H1 (cell line): Measurements from ENCODE around the gene MAP2K5. TPM values are rescaled to one million over a fixed set of nuclear protein-coding genes. Genes with fewer than 3 reads are reported as not detected.

Experiments used
- CTCF ChIA-PET: fragments of 300-600 bp; sonication (Branson Sonifier 250); formaldehyde crosslinking; loops from one replicate; lab custom pipeline; 2021; ENCODE audit not compliant: partially characterized antibody; lab: Charles Lee
- POLR2A ChIA-PET: fragments of 300-600 bp; sonication (Branson Sonifier 250); formaldehyde crosslinking; loops from one replicate; lab custom pipeline; 2021; ENCODE audit warnings: inconsistent platforms; ENCODE audit not compliant: partially characterized antibody; lab: Charles Lee
- DNase-seq, 2 experiments: peaks; one replicate each; pipeline versions ENCODE4 v3.0.0 to v3.0.0-alpha.2; 2010 to 2022; ENCODE audit warnings: low spot score in 2 of 2, low read depth in 1 of 2, mixed read lengths in 1 of 2
- FAIRE-seq: peaks from 2 replicates; lab custom pipeline; 2011; peaks lifted over from hg19 to GRCh38; lab: Jason Lieb, UNC
- H2AFZ ChIP-seq: 2 replicates; pipeline ENCODE4 v1.8.1; 2012; ENCODE audit warnings: low read length, inconsistent platforms
- H2AK5ac ChIP-seq: 2 replicates; pipeline ENCODE4 v1.6.1; 2013; ENCODE audit warnings: low read depth, low read length
- H2BK120ac ChIP-seq: replicated peaks from 2 replicates; pipeline ENCODE3; 2013; ENCODE audit warnings: low read depth, low read length, inconsistent platforms
- H2BK12ac ChIP-seq: 2 replicates; pipeline ENCODE4 v1.6.1; 2013; ENCODE audit warnings: low read depth, low read length
- H2BK15ac ChIP-seq: 2 replicates; pipeline ENCODE4 v1.6.1; 2013; ENCODE audit warnings: low read length
- H2BK20ac ChIP-seq: 2 replicates; pipeline ENCODE4 v1.6.1; 2013; ENCODE audit warnings: low read length
- H2BK5ac ChIP-seq: 2 replicates; pipeline ENCODE4 v1.6.1; 2013; ENCODE audit warnings: low read depth, low read length
- H3K14ac ChIP-seq: 2 replicates; pipeline ENCODE4 v1.6.1; 2013; ENCODE audit warnings: inconsistent platforms; ENCODE audit not compliant: insufficient read length
- H3K18ac ChIP-seq: 2 replicates; pipeline ENCODE4 v1.6.1; 2013; ENCODE audit warnings: low read length; ENCODE audit errors: extremely low read depth
- H3K23ac ChIP-seq: 2 replicates; pipeline ENCODE4 v1.6.1; 2013; ENCODE audit warnings: inconsistent platforms; ENCODE audit not compliant: insufficient read length
- H3K23me2 ChIP-seq: 2 replicates; pipeline ENCODE4 v1.6.1; 2013; ENCODE audit warnings: low read depth, low read length
- H3K27ac ChIP-seq: 2 replicates; pipeline ENCODE4 v1.6.1; 2011; ENCODE audit warnings: low read depth, low read length, inconsistent platforms
- H3K27me3 ChIP-seq, 4 experiments: replicated peaks in 1 of 4; 1 replicate in 1 of 4; 2 replicates in 3 of 4; pipeline versions ENCODE4 v1.6.1 to v1.8.1; 2011 to 2013; ENCODE audit warnings: low read length in 3 of 4, mild to moderate bottlenecking in 3 of 4, inconsistent platforms in 2 of 4, mixed read lengths in 2 of 4, moderate library complexity in 1 of 4; ENCODE audit not compliant: control insufficient read depth in 3 of 4, insufficient read depth in 3 of 4; ENCODE audit errors: extremely low read depth in 1 of 4
- H3K36me3 ChIP-seq, 4 experiments: 2 replicates each; pipeline versions ENCODE4 v1.6.1 to v1.8.1; 2011 to 2013; ENCODE audit warnings: mild to moderate bottlenecking in 4 of 4, low read length in 3 of 4, moderate library complexity in 2 of 4, control low read depth in 1 of 4, inconsistent platforms in 1 of 4; ENCODE audit not compliant: insufficient read depth in 4 of 4, control insufficient read depth in 2 of 4
- H3K4ac ChIP-seq: replicated peaks from 2 replicates; pipeline ENCODE3; 2013; ENCODE audit warnings: low read length, low read depth, mixed read lengths, inconsistent platforms; ENCODE audit not compliant: insufficient read length
- H3K4me1 ChIP-seq, 4 experiments: replicated peaks in 1 of 4; 1 replicate in 1 of 4; 2 replicates in 3 of 4; pipeline versions ENCODE4 v1.6.1 to v1.8.1; 2011 to 2013; ENCODE audit warnings: low read length in 3 of 4, inconsistent platforms in 2 of 4, mixed read lengths in 1 of 4; ENCODE audit not compliant: insufficient read depth in 4 of 4, control insufficient read depth in 3 of 4
- H3K4me2 ChIP-seq, 2 experiments: 2 replicates each; pipeline versions ENCODE4 v1.6.1 to v1.8.1; 2011 to 2013; ENCODE audit warnings: low read depth in 2 of 2, low read length in 2 of 2, control low read depth in 1 of 2, inconsistent platforms in 1 of 2, mild to moderate bottlenecking in 1 of 2; ENCODE audit not compliant: insufficient read depth in 1 of 2
- H3K4me3 ChIP-seq, 4 experiments: fragments of 200-600, 300-600 bp in 1 of 4; sonication (generic), shearing (Covaris generic), sonication (Bioruptor Twin) in 1 of 4; 2 replicates each; pipeline versions ENCODE4 v1.5.1 to v1.8.1; 2011 to 2016; ENCODE audit warnings: low read length in 4 of 4, low read depth in 3 of 4, control low read depth in 2 of 4, inconsistent platforms in 2 of 4, mild to moderate bottlenecking in 2 of 4, mixed read lengths in 1 of 4, moderate library complexity in 1 of 4; ENCODE audit not compliant: insufficient read depth in 2 of 4; ENCODE audit errors: extremely low read depth in 1 of 4
- H3K56ac ChIP-seq: replicated peaks from 2 replicates; pipeline ENCODE3; 2013; ENCODE audit warnings: low read depth, mild to moderate bottlenecking, mixed read lengths, low read length, inconsistent platforms; ENCODE audit not compliant: insufficient read length
- H3K79me1 ChIP-seq: 2 replicates; pipeline ENCODE4 v1.6.1; 2013; ENCODE audit warnings: low read depth, low read length, control low read depth
- H3K79me2 ChIP-seq, 2 experiments: 2 replicates each; pipeline versions ENCODE4 v1.6.1 to v1.8.1; 2012 to 2013; ENCODE audit warnings: low read length in 2 of 2, mild to moderate bottlenecking in 2 of 2, inconsistent platforms in 1 of 2; ENCODE audit not compliant: insufficient read depth in 2 of 2, control insufficient read depth in 1 of 2
- H3K9ac ChIP-seq, 4 experiments: replicated peaks in 1 of 4; 1 replicate in 1 of 4; 2 replicates in 3 of 4; pipeline versions ENCODE4 v1.6.1 to v1.8.1; 2011 to 2013; ENCODE audit warnings: low read depth in 3 of 4, low read length in 3 of 4, control low read depth in 2 of 4, mild to moderate bottlenecking in 2 of 4, moderate library complexity in 2 of 4, inconsistent platforms in 1 of 4; ENCODE audit errors: extremely low read depth in 1 of 4
- H3K9me3 ChIP-seq, 2 experiments: 2 replicates each; pipeline versions ENCODE4 v1.6.1 to v1.8.1; 2012 to 2013; ENCODE audit warnings: mild to moderate bottlenecking in 2 of 2, moderate library complexity in 2 of 2, control low read depth in 1 of 2, inconsistent platforms in 1 of 2, low read depth in 1 of 2, low read length in 1 of 2, mixed read lengths in 1 of 2; ENCODE audit not compliant: insufficient read depth in 2 of 2
- H4K20me1 ChIP-seq, 2 experiments: replicated peaks in 1 of 2; 2 replicates each; pipeline versions ENCODE3 to v1.8.1; 2011 to 2013; ENCODE audit warnings: inconsistent platforms in 2 of 2, low read length in 2 of 2, mild to moderate bottlenecking in 1 of 2; ENCODE audit not compliant: insufficient read depth in 2 of 2, control insufficient read depth in 1 of 2
- H4K5ac ChIP-seq: 2 replicates; pipeline ENCODE4 v1.6.1; 2013; ENCODE audit warnings: low read length, low read depth, mixed read lengths, inconsistent platforms; ENCODE audit not compliant: insufficient read length
- H4K8ac ChIP-seq: 2 replicates; pipeline ENCODE4 v1.8.0; 2013; ENCODE audit warnings: mild to moderate bottlenecking, moderate library complexity, low read length, inconsistent platforms; ENCODE audit not compliant: insufficient read depth; ENCODE audit errors: extremely low read depth
- H4K91ac ChIP-seq: replicated peaks from 2 replicates; pipeline ENCODE3; 2013; ENCODE audit warnings: low read length, mixed read lengths, inconsistent platforms; ENCODE audit not compliant: insufficient read length
- ASH2L ChIP-seq: fragments of 200-600, 300-600 bp; sonication (generic); IDR thresholded peaks from one replicate; pipeline ENCODE4 v1.7.1; 2017; ENCODE audit warnings: low read length
- BRCA1 ChIP-seq: IDR thresholded peaks from 2 replicates; pipeline ENCODE4 v1.6.1; 2012; ENCODE audit warnings: low read depth, low read length, improper control_type of control experiment
- EP300 ChIP-seq, 2 experiments: IDR thresholded peaks; 1 replicate in 1 of 2; 2 replicates in 1 of 2; pipeline ENCODE4 v1.6.1; 2011 to 2012; ENCODE audit warnings: low read depth in 2 of 2, low read length in 2 of 2, mild to moderate bottlenecking in 2 of 2, borderline replicate concordance in 1 of 2, inconsistent platforms in 1 of 2, moderate library complexity in 1 of 2
- EZH2 ChIP-seq: fragments of 200-600 bp; sonication (generic); IDR thresholded peaks from 2 replicates; pipeline ENCODE4 v1.7.1; 2012; ENCODE audit warnings: low read depth, mild to moderate bottlenecking, moderate library complexity, low read length, inconsistent platforms; ENCODE audit not compliant: severe bottlenecking
- FOSL1 ChIP-seq: IDR thresholded peaks from 2 replicates; pipeline ENCODE4 v1.6.1; 2011; ENCODE audit warnings: mild to moderate bottlenecking, low read depth, low read length, moderate library complexity; ENCODE audit not compliant: insufficient read depth
- KDM5A ChIP-seq: fragments of 200-600 bp; IDR thresholded peaks from 2 replicates; pipeline ENCODE4 v1.7.1; 2012; ENCODE audit warnings: mild to moderate bottlenecking, low read length, inconsistent platforms, mixed read lengths
- NANOG ChIP-seq: IDR thresholded peaks from 2 replicates; pipeline ENCODE4 v1.6.1; 2011; ENCODE audit warnings: low read length, low read depth, mild to moderate bottlenecking, inconsistent platforms; ENCODE audit not compliant: insufficient read depth, poor library complexity, severe bottlenecking
- NRF1 ChIP-seq: IDR thresholded peaks from 2 replicates; pipeline ENCODE4 v1.6.1; 2011; ENCODE audit warnings: mild to moderate bottlenecking, low read depth, low read length, improper control_type of control experiment
- POLR2AphosphoS5 ChIP-seq: IDR thresholded peaks from 2 replicates; pipeline ENCODE4 v1.6.1; 2011; ENCODE audit warnings: low read depth, low read length
- SRF ChIP-seq: IDR thresholded peaks from 2 replicates; pipeline ENCODE4 v1.6.1; 2011; ENCODE audit warnings: mild to moderate bottlenecking, low read depth, low read length, moderate library complexity
- WGBS, 2 experiments: shearing (Covaris generic) in 1 of 2; methylation state at CpG; one replicate each; pipeline versions ENCODE4 v1.1.6 to v1.1.7; 2013 to 2015; ENCODE audit warnings: low lambda C conversion rate in 2 of 2, mixed read lengths in 2 of 2, inconsistent platforms in 1 of 2, low coverage in 1 of 2, missing lambda C conversion rate in 1 of 2; ENCODE audit not compliant: insufficient replicate concordance in 2 of 2, insufficient coverage in 1 of 2, insufficient read length in 1 of 2; ENCODE audit errors: extremely low coverage in 1 of 2, missing lambda C conversion rate in 1 of 2; 5-methylcytosine and 5-hydroxymethylcytosine counted together
- polyA plus RNA-seq, 7 experiments: library from polyadenylated mRNA; depleted of rRNA in 3 of 7; stranded (reverse) in 5 of 7; unstranded in 2 of 7; fragments of >200 nt in 5 of 7; fragments of 200-250 nt in 2 of 7; gene quantifications; 1 replicate in 5 of 7; 2 replicates in 1 of 7; 4 replicates in 1 of 7; pipeline versions ENCODE4 v1.2.1 to v1.2.3, GENCODE V29; 2011 to 2013; ENCODE audit warnings: missing spikeins in 2 of 7, mixed read lengths in 2 of 7
- total RNA-seq: library from RNA; stranded (reverse); fragmentation: NEBNext Ultra II Directional; extraction: Animal tissue kit (Norgen Biotek cat#: 25700); gene quantifications from 2 replicates; pipeline ENCODE4 v1.2.1, GENCODE V29; 2021

MAP2K5 gene
- total and polyA plus RNA-seq, 2 of the 8 experiments (the other 6 are each of a cell fraction or from before 2014, with no cell fraction given): 4.4 to 15.8 TPM

- Histone ChIP-seq H2BK120ac (no peak overlapping the region), H2AK5ac (no peak overlapping the region), H2AFZ (no peak overlapping the region), H3K23ac (no peak overlapping the region), H2BK20ac (no peak overlapping the region), H2BK15ac (no peak overlapping the region), H4K91ac (no peak overlapping the region), H3K4me3 (no peak overlapping the region), H3K9me3 (no peaks in the 10 kb centered on the region), H3K14ac (no peak overlapping the region), H3K79me2 (no peaks in the 10 kb centered on the region), H2BK5ac (no peak overlapping the region), H4K5ac (no peak overlapping the region), H3K27me3 (no peaks in the 10 kb centered on the region), H4K20me1 (no peaks in the 10 kb centered on the region), H2BK12ac (no peak overlapping the region), H3K4ac (no peak overlapping the region), H3K9ac (no peak overlapping the region), H3K56ac (no peak overlapping the region), H3K23me2 (no peaks in the 10 kb centered on the region), H3K27ac (no peak overlapping the region), H4K8ac (no peak overlapping the region), H3K79me1 (no peaks in the 10 kb centered on the region), H3K18ac (no peak overlapping the region), H3K4me2 (no peak overlapping the region), H3K36me3 (no peaks in the 10 kb centered on the region), H3K4me1 (peaks cover 0 to 4% (median 1%) of the 10 kb centered on the region in 4 experiments; a peak in 2 of 7 replicates)
- DNase-seq (no peak), FAIRE-seq (no peak)
- ChIA-PET CTCF (interaction anchor here (0.6 to 1.2 kb wide), 3 partner anchors 10 to 77 kb away, joined by 3 to 4 read pairs (median 4); no protein-coding TSS in a partner anchor), POLR2A (interaction anchor here (1.0 to 1.1 kb wide), 2 partner anchors 16 to 42 kb away, joined by 3 to 5 read pairs; no protein-coding TSS in a partner anchor)
- no peak for TF ChIP-seq SRF
- no peak for TF ChIP-seq EP300 (IDR thresholded peaks at IDR 0.05; ENCODE audit: borderline replicate concordance in 1 of 2, low read depth in 2 of 2, low read length in 2 of 2)
- TF ChIP-seq NANOG: no peak
- TF ChIP-seq NRF1: no peak
- TF ChIP-seq BRCA1: no peak
- no peak for TF ChIP-seq EZH2
- TF ChIP-seq FOSL1: no peak
- TF ChIP-seq ASH2L: no peak
- TF ChIP-seq KDM5A: no peak
- no peak for TF ChIP-seq POLR2AphosphoS5
- 83% methylated on average over 2 of the region's 2 CpGs; no CpG with 5 or more reads in 1 of the 2 experiments for whole genome bisulfite sequencing, 2 experiments
Measured at GRCh38 chr15:67564021-67564967, 21.8 kb downstream of the MAP2K5 start.
